ENCODE measurements around the gene TIMM21.

GRCh38 chr18:74140582-74140981 lies 7.7 kb upstream of the TIMM21 start:
- TF ChIP-seq CTCF (IDR thresholded peaks at IDR 0.05): no peak
- TF ChIP-seq POLR2A (IDR thresholded peaks at IDR 0.05): no peak
- TF ChIP-seq POLR2AphosphoS5 (IDR thresholded peaks at IDR 0.05): no peak
